ENCODE results near the gene SPTAN1. TPM values are rescaled to one million over a fixed set of nuclear protein-coding genes. Genes with fewer than 3 reads are reported as not detected.

SPTAN1 gene
- total RNA-seq, 2 donors from 2014 or later, result 119 to 248 TPM

- H3K4me1 ChIP-seq, result peaks cover 4% of the 10 kb centered on the region
- 90 to 91% methylated on average over 16 of the region's 16 CpGs for WGBS, 2 donors
- intact Hi-C loops (cut with DNase I), result no loop called here
- no peaks in the 10 kb centered on the region for H3K27me3 ChIP-seq
- H3K27ac ChIP-seq, result no peak overlapping the region
- DNase-seq (no peak), ATAC-seq (no peak)
- no peak overlapping the region for H3K4me3 ChIP-seq
- H3K9me3 ChIP-seq, result no peaks in the 10 kb centered on the region
- TF ChIP-seq POLR2A (IDR thresholded peaks at IDR 0.05) (no peak), CTCF (IDR thresholded peaks at IDR 0.05) (no peak)
- peaks cover 3 to 34% of the 10 kb centered on the region in 2 donors for H3K36me3 ChIP-seq (replicated peaks in 1 of 2; ENCODE audit: insufficient read depth in 1 of 2, low read depth in 2 of 2)
Measured at GRCh38 chr9:128626181-128626580, 73.8 kb downstream of the SPTAN1 start.

- H3K27ac ChIP-seq, result no peak overlapping the region
- H3K4me1 ChIP-seq, result peaks cover 4% of the 10 kb centered on the region
- ATAC-seq (no peak), DNase-seq (no peak)
- WGBS, 2 donors, result 90 to 98% methylated on average over 11 to 15 of the region's 15 CpGs
- intact Hi-C loops (cut with DNase I), result no loop called here
- no peaks in the 10 kb centered on the region for H3K27me3 ChIP-seq
- no peak overlapping the region for H3K4me3 ChIP-seq
- H3K36me3 ChIP-seq (replicated peaks in 1 of 2; ENCODE audit: insufficient read depth in 1 of 2, low read depth in 2 of 2), result peaks cover 0 to 34% of the 10 kb centered on the region in 2 donors
- no peaks in the 10 kb centered on the region for H3K9me3 ChIP-seq
- no peak for TF ChIP-seq CTCF (IDR thresholded peaks at IDR 0.05)
Measured at GRCh38 chr9:128627127-128627715, 74.8 kb downstream of the SPTAN1 start.

GRCh38 chr9:128627906-128628305 lies 75.5 kb downstream of the SPTAN1 start:
- Histone ChIP-seq H3K36me3 (replicated peaks in 1 of 2; ENCODE audit: insufficient read depth in 1 of 2, low read depth in 2 of 2) (peaks cover 0 to 41% of the 10 kb centered on the region in 2 donors), H3K27me3 (no peaks in the 10 kb centered on the region), H3K4me3 (no peak overlapping the region), H3K4me1 (peaks cover 4% of the 10 kb centered on the region), H3K27ac (peak overlapping the region in 1 of 4 donors; percentile 16), H3K9me3 (no peaks in the 10 kb centered on the region)
- 81 to 83% methylated on average over 9 to 13 of the region's 13 CpGs for WGBS, 2 donors
- no peak for TF ChIP-seq POLR2A (IDR thresholded peaks at IDR 0.05)
- no peak for TF ChIP-seq CTCF (IDR thresholded peaks at IDR 0.05)
- intact Hi-C loops (cut with DNase I), result no loop called here
- DNase-seq, result no peak
- no peak for ATAC-seq

- Histone ChIP-seq H3K27me3 (no peaks in the 10 kb centered on the region), H3K4me3 (no peak overlapping the region), H3K4me1 (peaks cover 4% of the 10 kb centered on the region), H3K27ac (peak overlapping the region in 1 of 4 donors; percentile 16), H3K36me3 (replicated peaks in 1 of 2; ENCODE audit: insufficient read depth in 1 of 2, low read depth in 2 of 2) (peaks cover 0 to 42% of the 10 kb centered on the region in 2 donors), H3K9me3 (no peaks in the 10 kb centered on the region)
- intact Hi-C loops (cut with DNase I), result no loop called here
- TF ChIP-seq POLR2A (IDR thresholded peaks at IDR 0.05) (no peak), CTCF (IDR thresholded peaks at IDR 0.05) (no peak)
- ATAC-seq (peak; percentile 39), DNase-seq (peak in 3 of 4 donors; percentile 35 to 50 (median 44))
- WGBS, 2 donors, result 84 to 87% methylated on average over 6 to 17 of the region's 17 CpGs
Measured at GRCh38 chr9:128628471-128629048, 76.2 kb downstream of the SPTAN1 start.

GRCh38 chr9:128629136-128629535 lies 76.7 kb downstream of the SPTAN1 start:
- TF ChIP-seq CTCF (IDR thresholded peaks at IDR 0.05), result no peak
- no peak for TF ChIP-seq POLR2A (IDR thresholded peaks at IDR 0.05)
- Histone ChIP-seq H3K4me1 (peaks cover 8% of the 10 kb centered on the region), H3K36me3 (replicated peaks in 1 of 2; ENCODE audit: insufficient read depth in 1 of 2, low read depth in 2 of 2) (peaks cover 0 to 44% of the 10 kb centered on the region in 2 donors), H3K27ac (no peak overlapping the region), H3K9me3 (no peaks in the 10 kb centered on the region), H3K4me3 (no peak overlapping the region), H3K27me3 (no peaks in the 10 kb centered on the region)
- 93 to 95% methylated on average over 10 of the region's 10 CpGs for WGBS, 2 donors
- ATAC-seq, result no peak
- DNase-seq, result no peak
- intact Hi-C loops (cut with DNase I), result no loop called here
